Fibroblast of pulmonary artery (primary cell): ENCODE measurements around the gene ZNF362.

Experiments used
- DNase-seq: peaks from one replicate; pipeline ENCODE4 v3.0.0-alpha.2; 2010; ENCODE audit warnings: low read depth
- H3K4me3 ChIP-seq: replicated peaks from 2 replicates; pipeline ENCODE4 v1.5.1; 2011; ENCODE audit warnings: low read depth, mild to moderate bottlenecking, control low read depth, low read length, moderate library complexity
- TF ChIP-seq, protein P1 (sequence below): IDR thresholded peaks from 2 replicates; pipeline ENCODE4 v1.5.1; 2011; ENCODE audit warnings: mild to moderate bottlenecking, control low read depth, low read length, inconsistent platforms; ENCODE audit errors: missing control alignments

Gene ZNF362

DNA sequence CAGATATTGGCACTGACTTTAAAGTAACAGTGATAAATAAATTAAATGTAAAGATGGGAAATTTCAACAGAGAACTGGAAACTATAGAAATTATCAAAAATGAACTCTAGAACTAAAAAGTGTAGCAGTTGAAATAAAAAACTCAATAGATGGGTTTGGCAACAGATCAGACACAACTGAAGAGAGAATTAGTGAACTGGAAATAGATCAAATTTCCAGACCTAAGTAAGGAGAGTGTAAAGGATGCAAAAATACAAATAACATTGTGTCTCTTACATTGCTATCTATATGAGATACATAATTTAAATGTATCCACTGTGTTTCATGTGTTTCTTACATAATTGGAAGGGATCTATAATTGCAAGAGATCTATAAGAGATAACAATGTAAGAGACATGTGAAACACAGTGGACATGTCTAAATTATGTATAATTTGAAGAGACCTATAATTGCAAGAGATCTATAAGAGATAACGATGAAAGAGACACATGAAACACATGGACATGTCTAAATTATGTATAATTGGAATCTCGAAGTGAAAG is 32.1 kb upstream of the ZNF362 start:
- TF ChIP-seq, protein P1, sequence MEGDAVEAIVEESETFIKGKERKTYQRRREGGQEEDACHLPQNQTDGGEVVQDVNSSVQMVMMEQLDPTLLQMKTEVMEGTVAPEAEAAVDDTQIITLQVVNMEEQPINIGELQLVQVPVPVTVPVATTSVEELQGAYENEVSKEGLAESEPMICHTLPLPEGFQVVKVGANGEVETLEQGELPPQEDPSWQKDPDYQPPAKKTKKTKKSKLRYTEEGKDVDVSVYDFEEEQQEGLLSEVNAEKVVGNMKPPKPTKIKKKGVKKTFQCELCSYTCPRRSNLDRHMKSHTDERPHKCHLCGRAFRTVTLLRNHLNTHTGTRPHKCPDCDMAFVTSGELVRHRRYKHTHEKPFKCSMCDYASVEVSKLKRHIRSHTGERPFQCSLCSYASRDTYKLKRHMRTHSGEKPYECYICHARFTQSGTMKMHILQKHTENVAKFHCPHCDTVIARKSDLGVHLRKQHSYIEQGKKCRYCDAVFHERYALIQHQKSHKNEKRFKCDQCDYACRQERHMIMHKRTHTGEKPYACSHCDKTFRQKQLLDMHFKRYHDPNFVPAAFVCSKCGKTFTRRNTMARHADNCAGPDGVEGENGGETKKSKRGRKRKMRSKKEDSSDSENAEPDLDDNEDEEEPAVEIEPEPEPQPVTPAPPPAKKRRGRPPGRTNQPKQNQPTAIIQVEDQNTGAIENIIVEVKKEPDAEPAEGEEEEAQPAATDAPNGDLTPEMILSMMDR = no peak
- H3K4me3 ChIP-seq = no peak overlapping the region
- DNase-seq = no peak

DNA sequence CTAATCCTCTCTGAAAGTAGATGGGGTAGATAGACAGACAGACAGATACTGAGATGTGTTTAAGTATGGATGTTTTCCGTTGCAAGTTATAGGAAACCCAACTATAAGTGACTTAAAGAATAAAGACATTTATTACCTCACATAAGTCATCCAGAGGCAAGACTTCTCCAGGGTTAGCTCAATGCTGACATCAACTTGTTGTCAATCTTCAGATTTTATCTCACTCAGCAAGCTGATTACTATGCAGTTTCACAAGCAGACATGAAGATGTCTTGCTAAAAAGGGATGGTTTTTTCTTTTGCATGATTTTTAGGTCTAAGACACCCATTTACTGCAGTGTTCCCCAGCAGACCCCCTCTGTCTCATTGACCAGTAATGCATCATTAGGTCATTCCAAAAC is 30.7 kb upstream of the ZNF362 start:
- no peak for DNase-seq
- TF ChIP-seq, protein P1 = no peak
- no peak overlapping the region for H3K4me3 ChIP-seq

DNA sequence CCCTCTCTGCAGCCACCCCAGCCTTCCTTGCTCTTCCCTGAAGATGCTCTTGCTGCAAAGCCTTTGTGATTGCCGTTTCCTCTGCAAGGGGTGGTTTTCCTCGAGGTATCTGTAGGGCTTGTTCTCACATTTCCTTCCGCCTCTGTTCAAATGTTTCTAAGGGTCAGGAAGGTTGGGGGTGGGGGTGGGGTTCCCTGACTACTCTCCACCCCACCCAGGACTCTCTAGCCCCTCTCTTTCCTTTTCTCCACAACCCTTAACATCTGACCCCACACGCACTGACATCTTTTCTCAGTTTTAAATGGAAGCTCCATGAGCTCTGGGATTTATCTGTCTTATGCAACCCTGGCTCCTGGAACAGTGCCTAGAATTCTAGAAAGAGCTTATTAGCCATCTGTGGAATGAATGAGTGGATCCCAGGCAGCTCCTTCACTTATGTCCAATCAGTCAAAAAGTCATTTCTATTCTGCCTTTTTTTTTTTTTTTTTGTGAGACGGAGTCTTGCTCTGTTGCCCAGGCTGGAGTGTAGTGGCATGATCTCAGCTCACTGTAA is 27.3 kb upstream of the ZNF362 start:
- TF ChIP-seq, protein P1 = no peak
- peak; percentile 94 for DNase-seq
- no peak overlapping the region for H3K4me3 ChIP-seq

DNA sequence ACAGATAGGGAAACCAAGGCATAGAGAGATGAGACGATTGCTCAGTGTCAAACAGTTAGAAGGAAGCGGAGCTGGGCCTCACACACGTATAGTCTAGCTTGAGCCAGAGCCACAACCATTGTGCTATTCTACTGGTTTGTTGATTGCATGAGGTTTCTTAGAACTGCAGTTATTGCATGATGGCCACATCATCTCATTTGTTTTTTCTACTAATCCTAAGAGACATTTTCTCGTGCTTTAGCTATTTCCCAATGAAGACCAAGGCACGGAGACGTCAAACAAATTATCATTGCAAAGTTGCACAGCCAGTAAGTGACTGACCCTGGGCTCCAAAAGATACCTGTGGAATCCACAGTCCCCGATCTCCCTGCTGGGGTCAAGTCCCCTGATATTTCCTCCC is 25.1 kb upstream of the ZNF362 start:
- no peak for DNase-seq
- H3K4me3 ChIP-seq = no peak overlapping the region
- TF ChIP-seq, protein P1 = no peak

DNA sequence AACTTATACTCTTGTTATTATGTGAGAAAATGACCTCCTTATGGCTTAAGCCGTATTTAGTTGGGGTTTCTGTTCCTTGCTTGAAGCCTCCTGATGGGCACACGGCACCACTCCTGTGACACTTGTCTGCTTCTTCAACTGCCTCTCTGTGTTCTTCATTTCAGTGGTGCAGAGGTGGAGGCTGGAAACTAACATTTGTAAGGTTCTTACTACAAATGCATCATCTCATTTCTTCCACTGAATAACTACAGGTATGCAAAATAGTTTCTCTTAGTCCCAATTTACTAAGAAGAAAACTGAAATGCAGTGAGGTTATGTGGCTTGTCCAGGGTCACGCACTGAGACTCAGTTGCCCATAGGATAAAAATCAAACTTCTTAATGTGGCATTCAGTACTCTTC is 23.6 kb upstream of the ZNF362 start:
- TF ChIP-seq, protein P1 = no peak
- DNase-seq = no peak
- no peak overlapping the region for H3K4me3 ChIP-seq

DNA sequence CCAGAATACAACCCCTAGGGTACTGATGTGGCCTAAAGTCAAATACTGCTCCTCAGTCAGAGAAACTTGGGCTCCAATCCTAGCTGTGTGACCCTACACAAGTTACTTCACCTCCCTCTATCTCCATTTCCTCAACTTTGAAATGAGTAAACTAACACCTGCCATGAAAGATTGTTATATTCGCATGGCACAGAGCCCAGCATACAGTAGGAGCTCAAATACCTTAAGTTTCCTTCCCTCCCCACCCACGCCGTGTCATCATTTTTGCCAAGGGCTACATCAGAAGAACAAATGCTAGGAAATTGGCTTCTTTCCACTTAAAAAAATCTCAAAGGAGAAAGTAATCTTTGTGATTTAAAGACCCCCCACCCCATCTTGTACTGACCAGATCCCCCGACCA is 22.2 kb upstream of the ZNF362 start:
- no peak overlapping the region for H3K4me3 ChIP-seq
- DNase-seq = no peak
- TF ChIP-seq, protein P1 = no peak

DNA sequence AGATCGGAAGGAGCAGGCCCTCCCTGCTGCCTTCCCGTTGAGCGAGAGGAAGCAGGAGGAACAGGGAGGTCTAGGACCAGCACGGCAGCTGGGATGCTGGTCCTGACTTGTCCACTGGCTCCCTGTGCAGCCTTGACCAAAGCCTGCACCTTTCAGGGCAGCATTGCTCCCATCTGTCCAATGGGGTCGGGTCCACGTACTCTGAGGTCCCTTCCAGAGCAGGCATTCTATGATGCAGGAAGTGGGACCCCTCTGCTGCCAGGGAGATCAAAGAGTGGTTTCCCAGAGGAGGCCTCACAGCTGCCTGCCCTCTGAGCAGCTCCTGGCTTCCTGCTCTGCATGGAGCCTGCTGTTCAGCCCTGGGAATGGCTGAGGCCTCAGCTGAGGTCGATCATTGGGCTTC is 21.7 kb upstream of the ZNF362 start:
- TF ChIP-seq, protein P1 = no peak
- no peak overlapping the region for H3K4me3 ChIP-seq
- no peak for DNase-seq
